GM19025 (cell line): ENCODE measurements around the gene ABCD3.
A peak's percentile ranks its signal among the peaks of the same experiment; 100 is the strongest.

ENCODE experiments used
- ATAC-seq: cut with Tn5 transposase; IDR thresholded peaks from one replicate; pipeline ENCODE4 v1.9.1; 2021; ENCODE audit warnings: mild to moderate bottlenecking, low read depth, moderate library complexity; ENCODE audit not compliant: unreplicated experiment

The ABCD3 gene

GRCh38 chr1:94522304-94522703, 104.1 kb downstream of the ABCD3 start:
- no peak for ATAC-seq

- no peak for ATAC-seq
Observed at GRCh38 chr1:94524531-94524930, 106.3 kb downstream of the ABCD3 start.

DNA sequence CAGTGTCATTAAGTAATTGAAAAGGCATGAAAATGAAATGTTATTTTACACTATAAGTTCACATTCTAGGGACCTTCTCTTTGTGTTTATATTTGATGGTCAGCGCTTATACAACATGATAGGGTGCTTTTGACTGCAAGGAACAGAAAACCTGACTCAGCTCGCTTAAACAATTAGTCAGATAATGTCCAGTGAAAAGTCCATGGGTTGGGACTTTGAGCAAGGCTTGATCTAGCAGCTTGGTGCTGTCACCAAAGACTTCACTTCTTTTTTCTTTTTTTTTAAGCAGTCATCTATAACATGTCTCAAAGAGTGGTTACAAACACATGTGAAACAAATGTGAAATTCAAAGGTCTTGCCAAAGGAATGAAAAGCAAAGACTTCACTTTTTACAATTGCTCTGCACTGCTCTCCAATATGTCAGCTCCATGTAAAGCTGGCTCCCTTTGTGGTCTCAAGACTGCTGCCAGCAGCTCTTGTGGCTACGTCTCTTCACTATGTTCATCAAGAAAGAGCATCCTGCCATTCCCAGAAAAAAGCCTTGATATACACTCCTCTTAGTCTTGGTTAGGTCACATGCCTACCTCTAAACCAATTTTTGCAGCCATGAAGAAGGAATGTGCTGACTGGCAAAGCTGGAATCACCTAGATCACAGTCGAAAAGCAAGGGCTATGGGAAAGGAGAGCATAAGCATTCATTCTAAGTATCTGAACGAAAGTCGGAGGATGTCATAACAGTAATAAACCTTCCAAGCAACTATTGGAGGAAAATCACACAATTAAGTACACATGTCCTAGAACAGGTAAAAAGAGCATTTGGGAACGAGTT, 108.2 kb downstream of the ABCD3 start:
- no peak for ATAC-seq

GRCh38 chr1:94527447-94528031, 109.3 kb downstream of the ABCD3 start:
- ATAC-seq, result no peak

DNA sequence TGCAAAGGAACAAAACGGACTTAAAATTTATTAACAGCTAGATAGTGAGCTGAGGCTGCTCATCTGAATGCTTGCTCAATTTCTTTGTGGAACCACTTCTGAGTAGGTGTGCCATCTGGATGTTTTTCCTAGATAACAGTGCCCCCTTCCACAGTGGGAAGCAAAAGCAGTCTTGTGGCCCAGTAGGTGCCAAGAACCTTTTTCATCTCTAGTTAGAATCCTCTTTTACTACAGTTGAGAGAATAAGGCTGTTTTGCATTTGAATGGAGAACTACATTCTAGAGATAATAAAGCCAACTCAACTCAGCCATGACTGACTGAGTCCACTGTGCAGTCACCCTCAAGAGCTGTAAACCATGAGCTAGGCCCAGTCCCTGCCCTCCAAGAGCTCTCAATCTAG, 110.1 kb downstream of the ABCD3 start:
- ATAC-seq, result no peak

DNA sequence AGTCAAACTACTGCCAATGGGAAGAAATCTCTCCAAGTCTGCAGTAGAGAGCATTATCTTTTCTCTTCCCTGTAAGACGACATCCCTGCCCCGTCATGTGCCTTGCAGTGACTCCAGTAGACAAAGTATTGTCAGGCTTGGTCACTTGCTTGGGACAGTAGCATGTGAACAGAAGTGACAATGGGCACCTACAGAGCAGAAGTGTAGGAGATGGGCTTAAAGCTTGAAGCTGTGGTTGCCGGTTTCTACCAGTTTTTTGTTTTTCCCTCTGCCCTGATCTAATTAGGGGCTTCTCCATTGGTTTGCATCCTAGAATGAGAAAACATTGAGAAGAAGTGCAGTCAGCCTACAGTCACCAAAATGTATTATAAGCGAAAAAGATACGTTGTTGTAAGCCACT, 110.6 kb downstream of the ABCD3 start:
- ATAC-seq, result no peak

DNA sequence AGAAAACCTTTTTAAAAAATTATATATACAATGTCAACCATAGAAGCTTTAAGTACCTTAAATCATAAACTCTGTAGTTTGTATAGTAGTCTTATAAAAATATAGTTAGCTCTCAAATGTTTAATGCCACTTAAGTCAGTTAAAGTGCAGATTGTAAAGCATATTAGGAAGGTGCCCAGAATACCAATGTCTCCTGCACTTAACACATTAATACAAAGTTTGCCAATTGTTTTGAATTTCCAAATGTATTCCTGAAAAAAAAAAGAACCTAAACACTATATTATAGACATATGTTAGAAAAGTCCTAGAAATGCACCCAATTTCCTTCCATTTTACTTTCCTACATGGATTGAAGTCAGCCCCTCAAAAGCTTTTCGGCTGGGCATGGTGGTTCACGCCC, 111.2 kb downstream of the ABCD3 start:
- ATAC-seq, result no peak

DNA sequence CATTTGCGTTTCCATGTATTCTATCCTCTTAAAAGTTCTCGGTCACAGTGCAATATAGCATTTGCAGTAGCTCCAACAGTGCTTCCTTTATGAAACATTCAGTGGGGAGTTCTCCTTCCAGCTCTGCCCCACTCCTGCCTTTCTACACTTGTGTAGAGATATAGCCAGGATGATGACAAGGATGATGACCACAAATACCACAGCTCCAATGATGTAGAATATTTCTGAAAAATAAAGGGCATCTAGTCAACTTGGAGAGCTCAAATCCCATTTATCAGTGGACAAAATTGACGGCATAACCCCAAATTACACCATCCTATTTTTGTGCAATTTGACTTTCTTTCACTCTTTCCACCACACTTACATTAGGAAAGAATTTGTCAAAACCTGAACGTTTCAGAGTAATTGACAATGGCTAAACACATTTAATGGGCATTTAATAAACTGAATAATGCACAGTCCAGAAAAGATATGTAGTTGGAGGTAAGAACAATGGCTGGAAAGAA, 112.2 kb downstream of the ABCD3 start:
- ATAC-seq, result no peak

GRCh38 chr1:94531664-94532063, 113.5 kb downstream of the ABCD3 start:
- no peak for ATAC-seq

- no peak for ATAC-seq
Observed at GRCh38 chr1:94532077-94532476, 113.9 kb downstream of the ABCD3 start.

DNA sequence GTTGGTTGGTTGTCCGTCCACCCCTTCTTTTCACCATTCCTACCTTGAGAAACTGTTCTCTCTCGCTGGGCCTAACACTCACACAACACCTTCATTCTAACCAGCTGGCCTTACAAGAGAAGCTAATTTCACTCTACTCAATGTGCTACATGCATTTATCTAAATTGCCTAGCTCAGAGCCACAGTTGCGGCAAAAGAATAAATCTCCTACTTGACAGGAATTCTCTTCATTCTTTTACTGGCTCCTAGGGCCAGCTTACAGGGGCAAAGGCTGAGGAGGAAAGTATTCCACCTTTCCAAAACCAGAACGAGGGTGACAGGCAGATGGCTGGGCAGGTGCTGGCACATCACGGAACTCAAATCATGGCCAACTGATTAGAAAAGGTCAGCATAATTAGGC, 116.9 kb downstream of the ABCD3 start:
- no peak for ATAC-seq

- no peak for ATAC-seq
Observed at GRCh38 chr1:94535879-94536278, 117.7 kb downstream of the ABCD3 start.

GRCh38 chr1:94537254-94537653, 119.1 kb downstream of the ABCD3 start:
- no peak for ATAC-seq

GRCh38 chr1:94538243-94538827, 120.1 kb downstream of the ABCD3 start:
- ATAC-seq, result no peak

DNA sequence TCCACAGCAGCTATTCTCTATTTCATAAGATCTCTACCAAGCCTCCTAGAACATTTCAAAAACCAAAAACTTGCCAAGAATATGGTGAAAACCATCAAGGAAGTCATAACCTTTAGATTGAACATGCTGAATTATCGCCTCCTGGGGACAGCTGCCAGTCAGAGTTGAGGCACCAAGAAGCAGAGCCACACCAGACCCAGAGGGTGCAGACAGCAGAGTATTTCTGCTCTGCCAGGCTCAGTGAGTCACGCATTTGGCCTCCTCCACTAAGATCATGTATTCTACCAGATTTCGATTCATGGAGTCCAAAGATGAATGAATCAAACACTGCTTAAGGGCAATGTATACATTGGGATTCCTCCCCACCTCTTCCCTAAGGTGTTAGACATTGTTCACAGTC, 121.3 kb downstream of the ABCD3 start:
- ATAC-seq, result no peak

GRCh38 chr1:94540440-94541245, 122.5 kb downstream of the ABCD3 start:
- ATAC-seq, result no peak

DNA sequence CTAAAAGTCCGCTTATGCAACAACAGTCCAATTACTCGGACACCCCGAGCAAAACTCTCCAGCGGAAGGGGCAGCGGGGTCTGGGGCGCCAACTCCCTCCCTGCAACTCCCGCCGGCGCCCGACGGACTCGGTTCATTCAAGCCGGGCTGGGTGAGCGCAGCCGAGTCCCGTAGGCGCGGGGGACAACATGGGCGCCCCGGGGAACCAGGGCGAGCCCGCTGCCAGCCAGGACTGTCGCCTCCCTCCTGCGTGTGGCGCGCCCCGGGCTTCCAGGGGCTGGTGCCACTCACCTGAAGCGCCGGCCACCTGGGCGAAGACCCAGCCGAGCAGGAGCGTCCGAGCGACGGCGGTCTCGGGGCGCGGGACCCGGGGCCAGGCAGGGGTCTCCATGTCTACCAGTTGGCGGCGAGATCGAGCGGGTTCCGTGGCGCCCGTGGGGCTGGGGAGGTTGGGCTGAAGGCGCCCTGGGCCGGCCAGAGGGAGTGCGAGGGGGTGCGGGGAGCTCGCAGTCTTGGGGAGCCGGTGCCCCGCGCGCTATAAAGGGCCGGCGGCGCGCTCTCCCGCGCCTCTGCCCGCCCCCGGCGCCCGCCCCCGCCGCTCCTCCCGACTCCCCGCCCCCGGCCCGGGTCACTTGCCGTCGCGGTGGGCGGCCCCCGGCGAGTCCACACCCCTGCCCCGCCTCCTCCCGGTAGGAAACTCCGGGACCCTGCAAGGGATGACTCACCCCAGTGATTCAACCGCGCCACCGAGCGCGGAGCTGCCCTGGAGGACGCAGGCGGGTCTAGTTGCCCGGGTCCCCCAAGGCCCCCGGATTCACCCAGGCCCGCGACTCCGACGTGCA, 123.3 kb downstream of the ABCD3 start, which contains the start of gene F3:
Gene F3, minus strand, starts transcription at position 514 of the 842 bp plus-strand sequence. Its CDS starts 123 bp downstream, at position 391.
- peak; percentile 70 for ATAC-seq

DNA sequence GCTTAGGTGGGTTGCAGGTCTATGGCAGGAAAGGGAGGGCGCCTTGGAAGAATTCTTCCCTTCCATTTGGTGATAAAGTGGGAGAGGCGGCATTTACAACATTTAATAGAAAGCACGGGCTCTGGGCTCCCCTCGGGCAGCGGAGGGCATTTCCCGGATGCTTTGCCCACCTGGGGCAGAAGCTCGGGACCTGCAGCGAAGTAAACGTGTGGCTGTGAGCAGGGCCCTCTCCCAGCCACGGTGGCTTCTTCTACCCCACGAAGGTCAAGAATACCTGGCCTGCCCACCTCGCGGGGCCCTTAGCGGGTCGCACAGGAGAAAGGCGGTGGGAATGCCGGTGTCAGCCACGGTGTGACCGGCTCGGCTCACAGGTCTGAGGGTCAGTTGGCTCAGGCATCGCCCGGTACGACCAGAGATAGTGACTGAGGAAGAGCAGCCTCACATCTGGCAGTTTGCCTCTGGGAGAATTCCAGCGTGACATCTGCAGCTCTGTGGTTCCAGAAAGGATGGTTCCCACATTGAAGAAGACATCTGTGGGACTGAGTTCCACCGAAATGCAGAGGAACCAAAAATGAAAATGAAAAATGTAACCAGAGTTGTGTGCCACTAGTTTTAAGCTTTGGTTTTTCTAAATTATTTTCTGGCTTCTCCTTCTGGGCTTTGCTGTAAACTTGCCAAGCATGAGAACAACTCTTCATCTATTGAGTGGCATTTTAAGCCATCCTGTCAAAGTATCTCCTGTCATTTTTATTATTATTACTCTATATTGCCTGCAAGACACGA, 124.1 kb downstream of the ABCD3 start:
- ATAC-seq, result no peak

- no peak for ATAC-seq
Observed at GRCh38 chr1:94543001-94543400, 124.8 kb downstream of the ABCD3 start.
